Tibial artery (tissue), 4 donors: Measurements from ENCODE around the gene CEBPE.

Experiments
- DNase-seq, 2 donors: peaks; one replicate each; pipeline ENCODE4 v3.0.0-alpha.2; 2019
- H3K27ac ChIP-seq, 2 donors: fragments of 200-600 bp; sonication (generic) in 1 of 2; 1 replicate in 1 of 2; 2 replicates in 1 of 2; pipeline ENCODE4 v1.5.1; 2018 to 2019; ENCODE audit warnings: mild to moderate bottlenecking in 1 of 2
- H3K27me3 ChIP-seq, 2 donors: fragments of 200-600 bp; sonication (generic) in 1 of 2; one replicate each; pipeline versions ENCODE4 v1.5.1 to v1.6.0; 2016 to 2019
- H3K36me3 ChIP-seq, 3 donors: fragments of 200-600 bp; sonication (generic) in 2 of 3; one replicate each; pipeline ENCODE4 v1.5.1; 2016 to 2019; ENCODE audit warnings: mild to moderate bottlenecking in 2 of 3
- H3K4me1 ChIP-seq, 4 donors: fragments of 200-600 bp; sonication (generic) in 2 of 4; 1 replicate in 3 of 4; 2 replicates in 1 of 4; pipeline ENCODE4 v1.5.1; 2016 to 2019
- H3K4me3 ChIP-seq, 2 donors: fragments of 200-600 bp; sonication (generic) in 1 of 2; 1 replicate in 1 of 2; 2 replicates in 1 of 2; pipeline ENCODE4 v1.5.1; 2018 to 2019; ENCODE audit warnings: mild to moderate bottlenecking in 2 of 2
- H3K9me3 ChIP-seq, 3 donors: fragments of 200-600 bp; sonication (generic) in 1 of 3; one replicate each; pipeline ENCODE4 v1.5.1; 2016 to 2019
- CTCF ChIP-seq, 2 experiments: fragments of 200-600 bp in 1 of 2; fragments of 450-650 bp in 1 of 2; IDR thresholded peaks; one replicate each; pipeline ENCODE4 v1.5.1; 2017 to 2019; ENCODE audit warnings: antibody characterized with exemption in 2 of 2, mild to moderate bottlenecking in 1 of 2, moderate library complexity in 1 of 2
- intact Hi-C: fragments of 100-400 bp; cut with DNase I; formaldehyde crosslinking; loops from one replicate; pipeline ENCODE4 v1.15.0; 2023; ENCODE audit warnings: low total_unique reads

CEBPE gene

GRCh38 chr14:23067847-23068788 is 50.9 kb downstream of the CEBPE start:
- H3K9me3 ChIP-seq: no peaks in the 10 kb centered on the region
- peak in 1 of 2 donors; percentile 63 for DNase-seq
- intact Hi-C loops: no loop called here
- peak overlapping the region in 1 of 2 donors; percentile 24 for H3K27ac ChIP-seq
- no peak overlapping the region for H3K4me3 ChIP-seq
- H3K27me3 ChIP-seq: no peaks in the 10 kb centered on the region
- peaks cover 0 to 49% (median 28%) of the 10 kb centered on the region in 4 donors for H3K4me1 ChIP-seq
- TF ChIP-seq CTCF (IDR thresholded peaks at IDR 0.05): no peak
- peaks cover 50 to 64% (median 62%) of the 10 kb centered on the region in 3 donors for H3K36me3 ChIP-seq
